ENCODE results near the gene METTL25B.

DNA sequence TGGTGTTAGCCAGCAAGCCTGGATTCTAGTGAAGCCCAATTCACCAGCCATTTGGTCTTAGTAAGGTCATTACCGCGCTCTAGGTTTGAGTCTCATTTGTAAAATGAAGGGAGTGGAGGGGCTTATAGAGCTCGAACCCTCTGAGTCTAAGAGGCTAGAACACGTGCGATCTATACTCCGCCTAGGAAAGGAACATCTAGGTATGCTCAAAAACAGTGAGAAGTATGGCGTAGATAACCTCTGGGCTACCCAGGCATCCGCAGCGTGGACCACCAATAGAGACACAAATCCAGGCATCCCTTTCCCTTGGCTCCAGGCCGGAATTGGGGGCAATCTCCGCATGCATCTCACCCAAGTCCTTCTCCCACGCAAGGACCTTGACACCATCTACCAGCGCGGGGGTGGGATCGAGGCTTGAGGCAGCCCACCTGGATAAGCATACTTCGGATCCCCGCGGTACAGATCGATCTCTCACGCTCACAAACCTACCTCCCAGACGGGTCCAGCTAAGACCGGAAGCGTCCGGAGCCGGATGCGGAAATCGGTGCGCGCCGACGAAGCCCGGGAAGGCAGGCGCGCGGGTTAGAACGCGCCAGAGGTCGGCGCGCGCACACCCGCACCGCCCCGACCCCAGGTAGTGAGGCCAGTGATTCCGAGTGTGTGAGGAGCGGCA lies at the start of gene METTL25B:
- TF ChIP-seq, protein P1, sequence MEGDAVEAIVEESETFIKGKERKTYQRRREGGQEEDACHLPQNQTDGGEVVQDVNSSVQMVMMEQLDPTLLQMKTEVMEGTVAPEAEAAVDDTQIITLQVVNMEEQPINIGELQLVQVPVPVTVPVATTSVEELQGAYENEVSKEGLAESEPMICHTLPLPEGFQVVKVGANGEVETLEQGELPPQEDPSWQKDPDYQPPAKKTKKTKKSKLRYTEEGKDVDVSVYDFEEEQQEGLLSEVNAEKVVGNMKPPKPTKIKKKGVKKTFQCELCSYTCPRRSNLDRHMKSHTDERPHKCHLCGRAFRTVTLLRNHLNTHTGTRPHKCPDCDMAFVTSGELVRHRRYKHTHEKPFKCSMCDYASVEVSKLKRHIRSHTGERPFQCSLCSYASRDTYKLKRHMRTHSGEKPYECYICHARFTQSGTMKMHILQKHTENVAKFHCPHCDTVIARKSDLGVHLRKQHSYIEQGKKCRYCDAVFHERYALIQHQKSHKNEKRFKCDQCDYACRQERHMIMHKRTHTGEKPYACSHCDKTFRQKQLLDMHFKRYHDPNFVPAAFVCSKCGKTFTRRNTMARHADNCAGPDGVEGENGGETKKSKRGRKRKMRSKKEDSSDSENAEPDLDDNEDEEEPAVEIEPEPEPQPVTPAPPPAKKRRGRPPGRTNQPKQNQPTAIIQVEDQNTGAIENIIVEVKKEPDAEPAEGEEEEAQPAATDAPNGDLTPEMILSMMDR (conservative IDR thresholded peaks at IDR 0.05; ENCODE audit: low read depth, low read length) = no peak
- TF ChIP-seq MAFK (IDR thresholded peaks at IDR 0.05; ENCODE audit: low read depth, low read length) (no peak), CEBPB (IDR thresholded peaks at IDR 0.05; ENCODE audit: low read depth, low read length) (no peak), POLR2A (IDR thresholded peaks at IDR 0.05; ENCODE audit: low read depth, low read length) (no peak), RAD21 (IDR thresholded peaks at IDR 0.05; ENCODE audit: low read length) (no peak), RFX5 (IDR thresholded peaks at IDR 0.05; ENCODE audit: low read depth, low read length) (no peak), BHLHE40 (IDR thresholded peaks at IDR 0.05; ENCODE audit: low read depth, low read length) (no peak), MAZ (IDR thresholded peaks at IDR 0.05; ENCODE audit: borderline replicate concordance, low read depth, low read length) (no peak), MXI1 (IDR thresholded peaks at IDR 0.05; ENCODE audit: borderline replicate concordance, low read depth, low read length) (no peak), CHD1 (IDR thresholded peaks at IDR 0.05; ENCODE audit: low read depth, low read length) (no peak), RCOR1 (IDR thresholded peaks at IDR 0.05; ENCODE audit: insufficient replicate concordance, low read length) (no peak), SMC3 (IDR thresholded peaks at IDR 0.05; ENCODE audit: low read depth, low read length) (no peak)
- TF ChIP-seq, protein P2, sequence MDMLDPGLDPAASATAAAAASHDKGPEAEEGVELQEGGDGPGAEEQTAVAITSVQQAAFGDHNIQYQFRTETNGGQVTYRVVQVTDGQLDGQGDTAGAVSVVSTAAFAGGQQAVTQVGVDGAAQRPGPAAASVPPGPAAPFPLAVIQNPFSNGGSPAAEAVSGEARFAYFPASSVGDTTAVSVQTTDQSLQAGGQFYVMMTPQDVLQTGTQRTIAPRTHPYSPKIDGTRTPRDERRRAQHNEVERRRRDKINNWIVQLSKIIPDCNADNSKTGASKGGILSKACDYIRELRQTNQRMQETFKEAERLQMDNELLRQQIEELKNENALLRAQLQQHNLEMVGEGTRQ (IDR thresholded peaks at IDR 0.05; ENCODE audit: low read depth, low read length) = no peak
- TF ChIP-seq, protein P3, sequence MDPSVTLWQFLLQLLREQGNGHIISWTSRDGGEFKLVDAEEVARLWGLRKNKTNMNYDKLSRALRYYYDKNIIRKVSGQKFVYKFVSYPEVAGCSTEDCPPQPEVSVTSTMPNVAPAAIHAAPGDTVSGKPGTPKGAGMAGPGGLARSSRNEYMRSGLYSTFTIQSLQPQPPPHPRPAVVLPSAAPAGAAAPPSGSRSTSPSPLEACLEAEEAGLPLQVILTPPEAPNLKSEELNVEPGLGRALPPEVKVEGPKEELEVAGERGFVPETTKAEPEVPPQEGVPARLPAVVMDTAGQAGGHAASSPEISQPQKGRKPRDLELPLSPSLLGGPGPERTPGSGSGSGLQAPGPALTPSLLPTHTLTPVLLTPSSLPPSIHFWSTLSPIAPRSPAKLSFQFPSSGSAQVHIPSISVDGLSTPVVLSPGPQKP (IDR thresholded peaks at IDR 0.05; ENCODE audit: borderline replicate concordance, low read depth, low read length) = no peak; the same call in 1 of the 2 replicates

All from IMR-90 (cell line).